T-helper 1 cell (primary cell): Measurements from ENCODE around the gene PHACTR3.
"Not testable (repeated sequence)": the region's sequence is repeated elsewhere in the genome, so short reads cannot be mapped to it uniquely, and the experiment has no call there.

ENCODE experiments used
- DNase-seq, 5 donors: peaks; one replicate each; pipeline ENCODE4 v3.0.0-alpha.2; 2012 to 2020

PHACTR3 gene

DNA sequence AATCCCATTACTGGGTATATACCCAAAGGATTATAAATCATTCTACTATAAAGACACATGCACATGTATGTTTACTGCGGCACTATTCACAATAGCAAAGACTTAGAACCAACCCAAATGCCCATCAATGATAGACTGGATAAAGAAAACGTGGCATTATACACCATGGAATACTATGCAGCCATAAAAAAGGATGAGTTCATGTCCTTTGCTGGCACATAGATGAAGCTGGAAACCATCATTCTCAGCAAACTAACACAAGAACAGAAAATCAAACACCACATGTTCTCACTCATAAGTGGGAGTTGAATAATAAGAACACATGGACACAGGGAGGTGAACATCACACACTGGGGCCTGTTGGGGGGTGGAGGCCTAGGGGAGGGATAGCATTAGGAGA is 285.7 kb downstream of the PHACTR3 start:
- DNase-seq, result not testable (repeated sequence)

DNA sequence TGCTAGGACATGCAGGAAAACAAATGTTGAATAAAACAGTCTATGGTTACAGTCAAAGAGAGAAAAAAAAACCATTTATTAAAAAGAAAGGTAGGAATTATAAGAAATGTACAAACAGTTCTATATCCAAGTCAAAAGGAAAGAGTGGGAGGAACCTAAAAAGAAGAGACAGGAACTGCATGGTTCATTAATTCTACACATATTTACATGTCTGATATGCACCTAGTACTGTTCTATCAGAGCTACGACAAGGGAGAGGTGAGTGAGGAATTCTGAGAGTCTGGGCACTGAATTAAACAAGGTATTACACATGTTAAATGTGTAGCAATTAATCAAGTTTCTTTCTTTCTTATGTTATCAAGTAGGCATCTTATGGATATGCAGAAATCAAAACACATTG is 287.2 kb downstream of the PHACTR3 start:
- no peak for DNase-seq

DNA sequence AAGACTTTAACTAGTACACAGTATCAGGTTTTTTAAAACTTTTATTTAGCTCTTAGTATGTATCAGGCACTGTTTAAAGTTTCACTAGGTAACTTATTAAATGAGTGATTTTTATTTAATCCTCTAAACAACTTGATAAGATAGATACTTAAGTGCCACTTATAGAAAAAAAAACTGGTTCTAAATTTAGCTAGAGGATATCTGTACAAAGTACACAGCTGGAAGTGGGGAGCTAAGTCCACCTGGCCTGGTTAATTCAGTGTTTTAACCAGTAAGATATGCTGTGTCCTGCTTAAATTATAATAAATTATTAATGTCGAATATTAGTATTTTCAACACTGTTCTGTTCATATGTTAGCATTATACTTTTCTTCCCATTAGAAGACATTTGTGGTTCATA is 291.6 kb downstream of the PHACTR3 start:
- no peak for DNase-seq
